H1 (cell line): ENCODE results near the gene ZNF561. TPM values are rescaled to one million over a fixed set of nuclear protein-coding genes. Genes with fewer than 3 reads are reported as not detected.
"Not testable (repeated sequence)": the region's sequence is repeated elsewhere in the genome, so short reads cannot be mapped to it uniquely, and the experiment has no call there.

ENCODE experiments used
- CTCF ChIA-PET: fragments of 300-600 bp; sonication (Branson Sonifier 250); formaldehyde crosslinking; loops from one replicate; lab custom pipeline; 2021; ENCODE audit not compliant: partially characterized antibody; lab: Charles Lee
- POLR2A ChIA-PET: fragments of 300-600 bp; sonication (Branson Sonifier 250); formaldehyde crosslinking; loops from one replicate; lab custom pipeline; 2021; ENCODE audit warnings: inconsistent platforms; ENCODE audit not compliant: partially characterized antibody; lab: Charles Lee
- DNase-seq, 2 experiments: peaks; one replicate each; pipeline versions ENCODE4 v3.0.0 to v3.0.0-alpha.2; 2010 to 2022; ENCODE audit warnings: low spot score in 2 of 2, low read depth in 1 of 2, mixed read lengths in 1 of 2
- FAIRE-seq: peaks from 2 replicates; lab custom pipeline; 2011; peaks lifted over from hg19 to GRCh38; lab: Jason Lieb, UNC
- H2AFZ ChIP-seq: 2 replicates; pipeline ENCODE4 v1.8.1; 2012; ENCODE audit warnings: low read length, inconsistent platforms
- H2AK5ac ChIP-seq: 2 replicates; pipeline ENCODE4 v1.6.1; 2013; ENCODE audit warnings: low read depth, low read length
- H2BK120ac ChIP-seq: replicated peaks from 2 replicates; pipeline ENCODE3; 2013; ENCODE audit warnings: low read depth, low read length, inconsistent platforms
- H2BK12ac ChIP-seq: 2 replicates; pipeline ENCODE4 v1.6.1; 2013; ENCODE audit warnings: low read depth, low read length
- H2BK15ac ChIP-seq: 2 replicates; pipeline ENCODE4 v1.6.1; 2013; ENCODE audit warnings: low read length
- H2BK20ac ChIP-seq: 2 replicates; pipeline ENCODE4 v1.6.1; 2013; ENCODE audit warnings: low read length
- H2BK5ac ChIP-seq: 2 replicates; pipeline ENCODE4 v1.6.1; 2013; ENCODE audit warnings: low read depth, low read length
- H3K14ac ChIP-seq: 2 replicates; pipeline ENCODE4 v1.6.1; 2013; ENCODE audit warnings: inconsistent platforms; ENCODE audit not compliant: insufficient read length
- H3K18ac ChIP-seq: 2 replicates; pipeline ENCODE4 v1.6.1; 2013; ENCODE audit warnings: low read length; ENCODE audit errors: extremely low read depth
- H3K23ac ChIP-seq: 2 replicates; pipeline ENCODE4 v1.6.1; 2013; ENCODE audit warnings: inconsistent platforms; ENCODE audit not compliant: insufficient read length
- H3K23me2 ChIP-seq: 2 replicates; pipeline ENCODE4 v1.6.1; 2013; ENCODE audit warnings: low read depth, low read length
- H3K27ac ChIP-seq: 2 replicates; pipeline ENCODE4 v1.6.1; 2011; ENCODE audit warnings: low read depth, low read length, inconsistent platforms
- H3K27me3 ChIP-seq, 4 experiments: replicated peaks in 1 of 4; 1 replicate in 1 of 4; 2 replicates in 3 of 4; pipeline versions ENCODE4 v1.6.1 to v1.8.1; 2011 to 2013; ENCODE audit warnings: low read length in 3 of 4, mild to moderate bottlenecking in 3 of 4, inconsistent platforms in 2 of 4, mixed read lengths in 2 of 4, moderate library complexity in 1 of 4; ENCODE audit not compliant: control insufficient read depth in 3 of 4, insufficient read depth in 3 of 4; ENCODE audit errors: extremely low read depth in 1 of 4
- H3K36me3 ChIP-seq, 4 experiments: 2 replicates each; pipeline versions ENCODE4 v1.6.1 to v1.8.1; 2011 to 2013; ENCODE audit warnings: mild to moderate bottlenecking in 4 of 4, low read length in 3 of 4, moderate library complexity in 2 of 4, control low read depth in 1 of 4, inconsistent platforms in 1 of 4; ENCODE audit not compliant: insufficient read depth in 4 of 4, control insufficient read depth in 2 of 4
- H3K4ac ChIP-seq: replicated peaks from 2 replicates; pipeline ENCODE3; 2013; ENCODE audit warnings: low read length, low read depth, mixed read lengths, inconsistent platforms; ENCODE audit not compliant: insufficient read length
- H3K4me1 ChIP-seq, 4 experiments: replicated peaks in 1 of 4; 1 replicate in 1 of 4; 2 replicates in 3 of 4; pipeline versions ENCODE4 v1.6.1 to v1.8.1; 2011 to 2013; ENCODE audit warnings: low read length in 3 of 4, inconsistent platforms in 2 of 4, mixed read lengths in 1 of 4; ENCODE audit not compliant: insufficient read depth in 4 of 4, control insufficient read depth in 3 of 4
- H3K4me2 ChIP-seq, 2 experiments: 2 replicates each; pipeline versions ENCODE4 v1.6.1 to v1.8.1; 2011 to 2013; ENCODE audit warnings: low read depth in 2 of 2, low read length in 2 of 2, control low read depth in 1 of 2, inconsistent platforms in 1 of 2, mild to moderate bottlenecking in 1 of 2; ENCODE audit not compliant: insufficient read depth in 1 of 2
- H3K4me3 ChIP-seq, 4 experiments: fragments of 200-600, 300-600 bp in 1 of 4; sonication (generic), shearing (Covaris generic), sonication (Bioruptor Twin) in 1 of 4; 2 replicates each; pipeline versions ENCODE4 v1.5.1 to v1.8.1; 2011 to 2016; ENCODE audit warnings: low read length in 4 of 4, low read depth in 3 of 4, control low read depth in 2 of 4, inconsistent platforms in 2 of 4, mild to moderate bottlenecking in 2 of 4, mixed read lengths in 1 of 4, moderate library complexity in 1 of 4; ENCODE audit not compliant: insufficient read depth in 2 of 4; ENCODE audit errors: extremely low read depth in 1 of 4
- H3K56ac ChIP-seq: replicated peaks from 2 replicates; pipeline ENCODE3; 2013; ENCODE audit warnings: low read depth, mild to moderate bottlenecking, mixed read lengths, low read length, inconsistent platforms; ENCODE audit not compliant: insufficient read length
- H3K79me1 ChIP-seq: 2 replicates; pipeline ENCODE4 v1.6.1; 2013; ENCODE audit warnings: low read depth, low read length, control low read depth
- H3K79me2 ChIP-seq, 2 experiments: 2 replicates each; pipeline versions ENCODE4 v1.6.1 to v1.8.1; 2012 to 2013; ENCODE audit warnings: low read length in 2 of 2, mild to moderate bottlenecking in 2 of 2, inconsistent platforms in 1 of 2; ENCODE audit not compliant: insufficient read depth in 2 of 2, control insufficient read depth in 1 of 2
- H3K9ac ChIP-seq, 4 experiments: replicated peaks in 1 of 4; 1 replicate in 1 of 4; 2 replicates in 3 of 4; pipeline versions ENCODE4 v1.6.1 to v1.8.1; 2011 to 2013; ENCODE audit warnings: low read depth in 3 of 4, low read length in 3 of 4, control low read depth in 2 of 4, mild to moderate bottlenecking in 2 of 4, moderate library complexity in 2 of 4, inconsistent platforms in 1 of 4; ENCODE audit errors: extremely low read depth in 1 of 4
- H3K9me3 ChIP-seq, 2 experiments: 2 replicates each; pipeline versions ENCODE4 v1.6.1 to v1.8.1; 2012 to 2013; ENCODE audit warnings: mild to moderate bottlenecking in 2 of 2, moderate library complexity in 2 of 2, control low read depth in 1 of 2, inconsistent platforms in 1 of 2, low read depth in 1 of 2, low read length in 1 of 2, mixed read lengths in 1 of 2; ENCODE audit not compliant: insufficient read depth in 2 of 2
- H4K20me1 ChIP-seq, 2 experiments: replicated peaks in 1 of 2; 2 replicates each; pipeline versions ENCODE3 to v1.8.1; 2011 to 2013; ENCODE audit warnings: inconsistent platforms in 2 of 2, low read length in 2 of 2, mild to moderate bottlenecking in 1 of 2; ENCODE audit not compliant: insufficient read depth in 2 of 2, control insufficient read depth in 1 of 2
- H4K5ac ChIP-seq: 2 replicates; pipeline ENCODE4 v1.6.1; 2013; ENCODE audit warnings: low read length, low read depth, mixed read lengths, inconsistent platforms; ENCODE audit not compliant: insufficient read length
- H4K8ac ChIP-seq: 2 replicates; pipeline ENCODE4 v1.8.0; 2013; ENCODE audit warnings: mild to moderate bottlenecking, moderate library complexity, low read length, inconsistent platforms; ENCODE audit not compliant: insufficient read depth; ENCODE audit errors: extremely low read depth
- H4K91ac ChIP-seq: replicated peaks from 2 replicates; pipeline ENCODE3; 2013; ENCODE audit warnings: low read length, mixed read lengths, inconsistent platforms; ENCODE audit not compliant: insufficient read length
- POLR2A ChIP-seq, 2 experiments: IDR thresholded peaks; 1 replicate in 1 of 2; 2 replicates in 1 of 2; pipeline ENCODE4 v1.6.1; 2011; ENCODE audit warnings: low read depth in 2 of 2, low read length in 2 of 2, mild to moderate bottlenecking in 2 of 2; ENCODE audit errors: control extremely low read depth in 1 of 2
- POLR2AphosphoS5 ChIP-seq: IDR thresholded peaks from 2 replicates; pipeline ENCODE4 v1.6.1; 2011; ENCODE audit warnings: low read depth, low read length
- SP1 ChIP-seq: IDR thresholded peaks from 2 replicates; pipeline ENCODE4 v1.6.1; 2011; ENCODE audit warnings: low read depth, low read length
- TAF1 ChIP-seq: IDR thresholded peaks from 2 replicates; pipeline ENCODE4 v1.6.1; 2011; ENCODE audit warnings: mild to moderate bottlenecking, low read depth, low read length
- TBP ChIP-seq: IDR thresholded peaks from 2 replicates; pipeline ENCODE4 v1.6.1; 2011; ENCODE audit warnings: low read depth, low read length, improper control_type of control experiment
- WGBS, 2 experiments: shearing (Covaris generic) in 1 of 2; methylation state at CpG; one replicate each; pipeline versions ENCODE4 v1.1.6 to v1.1.7; 2013 to 2015; ENCODE audit warnings: low lambda C conversion rate in 2 of 2, mixed read lengths in 2 of 2, inconsistent platforms in 1 of 2, low coverage in 1 of 2, missing lambda C conversion rate in 1 of 2; ENCODE audit not compliant: insufficient replicate concordance in 2 of 2, insufficient coverage in 1 of 2, insufficient read length in 1 of 2; ENCODE audit errors: extremely low coverage in 1 of 2, missing lambda C conversion rate in 1 of 2; 5-methylcytosine and 5-hydroxymethylcytosine counted together
- polyA plus RNA-seq, 7 experiments: library from polyadenylated mRNA; depleted of rRNA in 3 of 7; stranded (reverse) in 5 of 7; unstranded in 2 of 7; fragments of >200 nt in 5 of 7; fragments of 200-250 nt in 2 of 7; gene quantifications; 1 replicate in 5 of 7; 2 replicates in 1 of 7; 4 replicates in 1 of 7; pipeline versions ENCODE4 v1.2.1 to v1.2.3, GENCODE V29; 2011 to 2013; ENCODE audit warnings: missing spikeins in 2 of 7, mixed read lengths in 2 of 7
- total RNA-seq: library from RNA; stranded (reverse); fragmentation: NEBNext Ultra II Directional; extraction: Animal tissue kit (Norgen Biotek cat#: 25700); gene quantifications from 2 replicates; pipeline ENCODE4 v1.2.1, GENCODE V29; 2021

The ZNF561 gene
- total and polyA plus RNA-seq, 2 of the 8 experiments (the other 6 are each of a cell fraction or from before 2014, with no cell fraction given) = 28.6 to 64.7 TPM

- 0 out of 2 replicates have a peak overlapping the region, but pooled peaks have one; percentile 31 for H3K27ac ChIP-seq
- peaks cover 18 to 19% of the 10 kb centered on the region in 2 experiments for H4K20me1 ChIP-seq
- H3K23ac ChIP-seq, DNase-seq, H2BK20ac ChIP-seq, H3K4me1 ChIP-seq, H3K23me2 ChIP-seq, H3K27me3 ChIP-seq, H3K9me3 ChIP-seq, H3K56ac ChIP-seq, H3K14ac ChIP-seq, H2AFZ ChIP-seq, H3K4ac ChIP-seq, H4K8ac ChIP-seq, H2AK5ac ChIP-seq, H3K79me1 ChIP-seq, H2BK120ac ChIP-seq, H2BK15ac ChIP-seq, H2BK5ac ChIP-seq, H4K91ac ChIP-seq, FAIRE-seq: not testable (repeated sequence)
- H2BK12ac ChIP-seq = 0 out of 2 replicates have a peak overlapping the region, but pooled peaks have one; percentile 35
- peaks cover 62 to 71% of the 10 kb centered on the region in 2 experiments for H3K79me2 ChIP-seq
- H3K4me3 ChIP-seq = peak overlapping the region; percentile 48 to 99 (median 86)
- 25% methylated on average over 13 of the region's 13 CpGs; no CpG with 5 or more reads in 1 of the 2 experiments for WGBS, 2 experiments
- peaks cover 0 to 20% (median 4%) of the 10 kb centered on the region in 4 experiments; a peak in 3 of 8 replicates for H3K36me3 ChIP-seq
- peak; percentile 51 to 64 for TF ChIP-seq POLR2A (IDR thresholded peaks at IDR 0.05; ENCODE audit: control extremely low read depth in 1 of 2, low read depth in 2 of 2, low read length in 2 of 2)
- TF ChIP-seq TBP = 0 out of 2 replicates have a peak, but pooled peaks have one; percentile 11
- TF ChIP-seq TAF1 = 0 out of 2 replicates have a peak, but pooled peaks have one; percentile 16
- peak; percentile 63 for TF ChIP-seq POLR2AphosphoS5
- TF ChIP-seq SP1 = 0 out of 2 replicates have a peak, but pooled peaks have one; percentile 39
- peak overlapping the region; percentile 48 for H4K5ac ChIP-seq
- POLR2A ChIA-PET = interaction anchor here (0.6 to 4.4 kb wide), 23 partner anchors 9 to 883 kb away, joined by 3 to 27 read pairs (median 5); partner anchors contain the start of genes FBXL12, ZNF266 and ZNF561
- H3K4me2 ChIP-seq = peak overlapping the region; percentile 75 to 97
- peak overlapping the region; percentile 83; the same call in 1 of the 2 replicates for H3K18ac ChIP-seq
- peak overlapping the region in 2 of 4 experiments; percentile 37 to 68; a peak in 3 of 7 replicates for H3K9ac ChIP-seq
- CTCF ChIA-PET = interaction anchor here (1.1 kb wide), 1 partner anchor 18 kb away, joined by 3 read pairs; no protein-coding TSS in a partner anchor
Observed at GRCh38 chr19:9582081-9582725, 38.8 kb downstream of the ZNF561 start.
